Endothelial cell (in vitro differentiated cells): ENCODE measurements around the gene PRKAG3. TPM values are rescaled to one million over a fixed set of nuclear protein-coding genes. Genes with fewer than 3 reads are reported as not detected.

Source experiments
- DNase-seq: peaks from one replicate; pipeline ENCODE4 v3.0.0; 2021; ENCODE audit warnings: low spot score
- H3K27ac Mint-ChIP-seq: one replicate; pipeline ENCODE4 v1.8.0; 2021; ENCODE audit warnings: mixed read lengths, inconsistent platforms; ENCODE audit not compliant: unreplicated experiment
- H3K27me3 Mint-ChIP-seq: one replicate; pipeline ENCODE4 v1.8.0; 2021; ENCODE audit warnings: mild to moderate bottlenecking, moderate library complexity, mixed read lengths, inconsistent platforms; ENCODE audit not compliant: unreplicated experiment
- H3K36me3 Mint-ChIP-seq: one replicate; pipeline ENCODE4 v1.8.0; 2021; ENCODE audit warnings: mild to moderate bottlenecking, low read depth, mixed read lengths, inconsistent platforms; ENCODE audit not compliant: unreplicated experiment
- H3K4me1 Mint-ChIP-seq: one replicate; pipeline ENCODE4 v1.8.0; 2021; ENCODE audit warnings: mild to moderate bottlenecking, mixed read lengths, inconsistent platforms; ENCODE audit not compliant: unreplicated experiment
- H3K4me3 Mint-ChIP-seq: one replicate; pipeline ENCODE4 v1.8.0; 2021; ENCODE audit warnings: mild to moderate bottlenecking, mixed read lengths, inconsistent platforms; ENCODE audit not compliant: unreplicated experiment
- H3K9me3 Mint-ChIP-seq: one replicate; pipeline ENCODE4 v1.8.0; 2021; ENCODE audit warnings: mixed read lengths, inconsistent platforms; ENCODE audit not compliant: unreplicated experiment
- total RNA-seq: library from RNA; stranded (reverse); fragmentation: NEBNext Ultra II Directional; extraction: Animal tissue kit (Norgen Biotek cat#: 25700); gene quantifications from one replicate; pipeline ENCODE4 v1.2.1, GENCODE V29; 2021; ENCODE audit not compliant: unreplicated experiment
- TF ChIP-seq, protein P1 (sequence below): fragments of 200-600 bp; sonication (generic); IDR thresholded peaks from one replicate; pipeline ENCODE4 v1.5.0; 2021; ENCODE audit warnings: antibody characterized with exemption; ENCODE audit not compliant: unreplicated experiment

Gene PRKAG3
- total RNA-seq, 1 donor from 2014 or later: not detected

DNA sequence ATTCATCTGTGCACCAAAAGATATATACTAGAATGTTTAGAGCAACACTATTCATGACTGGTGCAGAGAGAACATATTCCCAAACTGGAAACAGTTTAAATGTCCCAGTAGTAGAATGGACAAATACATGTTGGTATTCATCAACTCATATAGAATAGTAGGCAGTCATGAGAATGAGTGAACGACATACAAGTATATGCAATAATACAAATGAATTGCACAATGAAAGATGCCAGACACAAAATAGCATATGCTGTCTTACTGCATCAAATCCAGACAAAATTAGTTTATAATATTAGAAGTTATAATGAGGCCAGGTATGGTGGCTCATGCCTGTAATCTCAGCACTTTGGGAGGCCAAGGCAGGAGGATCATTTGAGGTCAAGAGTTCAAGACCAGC lies 8.3 kb upstream of the PRKAG3 start:
- DNase-seq: no peak
- H3K27me3 Mint-ChIP-seq: peaks cover 4% of the 10 kb centered on the region
- peaks cover 4% of the 10 kb centered on the region for H3K36me3 Mint-ChIP-seq
- H3K4me3 Mint-ChIP-seq: no peak overlapping the region
- no peaks in the 10 kb centered on the region for H3K4me1 Mint-ChIP-seq
- peaks cover 7% of the 10 kb centered on the region for H3K9me3 Mint-ChIP-seq
- H3K27ac Mint-ChIP-seq: no peak overlapping the region
- TF ChIP-seq, protein P1, sequence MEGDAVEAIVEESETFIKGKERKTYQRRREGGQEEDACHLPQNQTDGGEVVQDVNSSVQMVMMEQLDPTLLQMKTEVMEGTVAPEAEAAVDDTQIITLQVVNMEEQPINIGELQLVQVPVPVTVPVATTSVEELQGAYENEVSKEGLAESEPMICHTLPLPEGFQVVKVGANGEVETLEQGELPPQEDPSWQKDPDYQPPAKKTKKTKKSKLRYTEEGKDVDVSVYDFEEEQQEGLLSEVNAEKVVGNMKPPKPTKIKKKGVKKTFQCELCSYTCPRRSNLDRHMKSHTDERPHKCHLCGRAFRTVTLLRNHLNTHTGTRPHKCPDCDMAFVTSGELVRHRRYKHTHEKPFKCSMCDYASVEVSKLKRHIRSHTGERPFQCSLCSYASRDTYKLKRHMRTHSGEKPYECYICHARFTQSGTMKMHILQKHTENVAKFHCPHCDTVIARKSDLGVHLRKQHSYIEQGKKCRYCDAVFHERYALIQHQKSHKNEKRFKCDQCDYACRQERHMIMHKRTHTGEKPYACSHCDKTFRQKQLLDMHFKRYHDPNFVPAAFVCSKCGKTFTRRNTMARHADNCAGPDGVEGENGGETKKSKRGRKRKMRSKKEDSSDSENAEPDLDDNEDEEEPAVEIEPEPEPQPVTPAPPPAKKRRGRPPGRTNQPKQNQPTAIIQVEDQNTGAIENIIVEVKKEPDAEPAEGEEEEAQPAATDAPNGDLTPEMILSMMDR: no peak

DNA sequence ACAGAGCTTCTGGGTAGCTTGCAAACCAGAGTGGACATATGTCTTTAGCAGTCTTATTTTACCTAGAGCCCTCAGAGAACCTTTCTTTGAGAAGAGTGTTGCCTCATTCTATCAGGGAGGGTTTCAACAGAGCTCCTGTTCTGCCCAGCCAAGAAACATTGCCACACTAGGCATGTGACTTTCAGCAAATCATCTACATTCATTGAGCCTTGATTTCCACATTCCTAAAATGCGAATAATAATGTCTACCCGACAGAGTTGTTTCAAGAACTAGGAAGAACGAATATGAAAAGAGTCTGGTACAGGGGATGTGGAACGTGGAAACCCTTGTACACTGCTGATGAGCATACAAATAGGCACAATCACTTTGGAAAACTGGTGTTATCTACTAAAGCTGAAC lies 7.8 kb upstream of the PRKAG3 start:
- H3K27me3 Mint-ChIP-seq: peaks cover 3% of the 10 kb centered on the region
- H3K27ac Mint-ChIP-seq: no peak overlapping the region
- no peak for DNase-seq
- H3K36me3 Mint-ChIP-seq: peaks cover 3% of the 10 kb centered on the region
- peaks cover 7% of the 10 kb centered on the region for H3K9me3 Mint-ChIP-seq
- TF ChIP-seq, protein P1: no peak
- H3K4me3 Mint-ChIP-seq: no peak overlapping the region
- no peaks in the 10 kb centered on the region for H3K4me1 Mint-ChIP-seq

DNA sequence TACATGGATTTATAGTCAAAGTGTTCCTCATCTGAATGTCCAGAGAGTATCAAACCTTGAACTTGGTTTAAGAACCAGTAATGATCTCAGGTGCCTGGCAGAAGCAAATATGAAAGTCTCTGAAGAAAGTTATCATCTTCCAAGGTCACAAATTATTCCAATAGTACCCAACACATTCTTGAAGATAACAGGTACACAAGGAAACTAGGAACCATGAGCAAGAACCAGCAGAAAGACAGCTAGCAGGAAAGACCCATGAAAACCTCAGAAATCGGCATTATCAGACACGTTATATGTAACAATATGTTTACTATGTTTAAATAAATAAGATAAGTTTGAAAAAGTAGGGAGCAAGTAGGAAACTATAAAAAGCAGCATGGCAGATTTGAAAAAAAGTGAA lies 5.9 kb upstream of the PRKAG3 start:
- H3K4me1 Mint-ChIP-seq: peaks cover 12% of the 10 kb centered on the region
- H3K4me3 Mint-ChIP-seq: no peak overlapping the region
- H3K27me3 Mint-ChIP-seq: peaks cover 4% of the 10 kb centered on the region
- peaks cover 7% of the 10 kb centered on the region for H3K9me3 Mint-ChIP-seq
- no peak overlapping the region for H3K27ac Mint-ChIP-seq
- no peak for DNase-seq
- TF ChIP-seq, protein P1: no peak
- no peaks in the 10 kb centered on the region for H3K36me3 Mint-ChIP-seq

DNA sequence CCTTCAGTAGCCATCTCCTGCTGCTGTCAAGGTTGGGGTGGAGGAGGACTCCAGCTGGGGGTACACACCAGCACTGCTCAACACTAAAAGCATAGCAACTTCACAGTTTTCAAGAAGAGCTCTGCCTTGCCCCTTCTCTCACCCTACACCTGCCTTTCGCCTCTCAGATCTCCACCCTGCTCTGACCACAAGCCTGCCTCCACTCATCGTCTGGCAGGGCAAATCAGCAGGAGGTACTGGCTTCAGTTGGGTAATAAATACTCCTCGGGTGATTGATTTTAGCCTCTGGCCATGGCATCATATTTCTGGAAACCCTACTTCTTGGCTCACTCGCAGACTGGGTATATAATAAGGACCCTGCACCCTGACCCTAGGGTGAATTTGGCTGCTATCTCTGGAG lies 3.1 kb upstream of the PRKAG3 start:
- peaks cover 3% of the 10 kb centered on the region for H3K36me3 Mint-ChIP-seq
- DNase-seq: no peak
- no peak overlapping the region for H3K4me3 Mint-ChIP-seq
- peaks cover 16% of the 10 kb centered on the region for H3K4me1 Mint-ChIP-seq
- H3K27me3 Mint-ChIP-seq: peaks cover 4% of the 10 kb centered on the region
- no peak overlapping the region for H3K27ac Mint-ChIP-seq
- TF ChIP-seq, protein P1: no peak
- H3K9me3 Mint-ChIP-seq: peaks cover 7% of the 10 kb centered on the region

DNA sequence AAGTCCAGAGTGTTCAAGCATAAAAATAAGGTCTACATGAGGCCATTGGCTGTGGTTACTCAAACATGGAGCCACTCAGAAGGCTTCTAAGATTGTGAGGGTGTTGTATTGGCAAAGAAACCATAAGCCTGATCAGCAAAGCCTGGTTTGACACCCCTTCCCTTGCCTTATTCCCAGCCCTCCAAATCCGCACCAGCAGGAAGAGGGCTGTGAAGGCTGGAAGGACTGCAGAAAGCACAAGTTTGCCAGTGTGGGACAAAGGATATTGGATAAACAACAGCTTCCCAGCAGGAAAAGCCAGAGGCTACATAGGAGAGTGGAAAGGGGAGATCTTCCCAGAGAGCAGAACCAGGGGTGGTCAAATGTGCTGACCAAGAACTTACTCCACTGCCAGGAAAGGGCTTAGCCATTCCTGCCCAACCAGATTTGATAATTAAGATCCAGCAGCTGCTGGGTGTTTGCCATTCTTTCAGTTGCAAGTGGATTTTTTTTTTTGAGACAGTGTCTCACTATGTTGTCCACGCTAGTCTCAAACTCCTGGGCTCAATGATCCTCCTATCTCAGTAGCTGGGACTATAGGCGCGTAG lies 1.5 kb upstream of the PRKAG3 start:
- DNase-seq: no peak
- H3K27ac Mint-ChIP-seq: no peak overlapping the region
- H3K36me3 Mint-ChIP-seq: peaks cover 3% of the 10 kb centered on the region
- H3K4me1 Mint-ChIP-seq: peaks cover 16% of the 10 kb centered on the region
- no peak overlapping the region for H3K4me3 Mint-ChIP-seq
- H3K27me3 Mint-ChIP-seq: peaks cover 4% of the 10 kb centered on the region
- peaks cover 7% of the 10 kb centered on the region for H3K9me3 Mint-ChIP-seq
- TF ChIP-seq, protein P1: no peak
